Epithelial cell of proximal tubule (primary cell): ENCODE data around the gene MYOZ3. TPM values are rescaled to one million over a fixed set of nuclear protein-coding genes. Genes with fewer than 3 reads are reported as not detected.

Source experiments
- DNase-seq: peaks from one replicate; pipeline ENCODE4 v3.0.0-alpha.2; 2011; ENCODE audit warnings: low read depth
- H3K4me3 ChIP-seq: 2 replicates; pipeline ENCODE4 v1.5.1; 2011; ENCODE audit warnings: low read depth, mild to moderate bottlenecking, low read length
- total RNA-seq: library from RNA; depleted of rRNA; stranded (reverse); fragments of >200 nt; gene quantifications from 2 replicates; pipeline ENCODE4 v1.2.3, GENCODE V29; 2015
- TF ChIP-seq, protein P1 (sequence below): conservative IDR thresholded peaks from 2 replicates; pipeline ENCODE4 v1.5.1; 2012; ENCODE audit warnings: low read depth, mild to moderate bottlenecking, low read length

The MYOZ3 gene
- total RNA-seq, 1 donor from 2014 or later: 2.2 TPM

DNA sequence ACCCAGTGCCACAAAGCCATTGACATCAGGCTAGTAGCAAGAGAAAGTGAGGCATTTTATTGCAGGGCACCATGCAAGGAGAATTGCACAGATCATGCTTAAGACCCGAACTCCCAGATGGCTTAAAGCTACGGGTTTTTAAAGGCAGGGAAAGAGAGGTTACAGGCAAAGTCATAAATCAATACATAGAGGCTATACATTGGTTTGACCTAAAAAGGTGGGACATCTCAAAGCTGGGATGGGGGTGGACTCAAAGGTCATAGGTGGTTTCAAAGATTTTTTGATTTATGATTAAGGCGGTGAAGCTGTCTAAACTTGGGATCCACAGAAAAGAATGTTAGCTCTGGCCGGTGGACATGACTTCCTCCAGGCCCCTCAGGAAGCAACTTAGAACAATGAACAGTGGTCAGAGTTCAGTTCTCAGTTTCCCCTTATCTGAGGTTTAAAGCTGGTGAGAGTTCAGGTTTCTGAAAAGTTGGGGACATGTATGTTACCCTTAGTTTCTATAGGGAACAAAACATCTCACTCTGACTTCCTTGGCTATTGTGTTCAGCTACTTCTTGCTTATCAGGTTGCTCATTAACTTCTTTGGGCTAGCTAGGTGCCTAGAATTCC, 45.8 kb downstream of the MYOZ3 start:
- TF ChIP-seq, protein P1, sequence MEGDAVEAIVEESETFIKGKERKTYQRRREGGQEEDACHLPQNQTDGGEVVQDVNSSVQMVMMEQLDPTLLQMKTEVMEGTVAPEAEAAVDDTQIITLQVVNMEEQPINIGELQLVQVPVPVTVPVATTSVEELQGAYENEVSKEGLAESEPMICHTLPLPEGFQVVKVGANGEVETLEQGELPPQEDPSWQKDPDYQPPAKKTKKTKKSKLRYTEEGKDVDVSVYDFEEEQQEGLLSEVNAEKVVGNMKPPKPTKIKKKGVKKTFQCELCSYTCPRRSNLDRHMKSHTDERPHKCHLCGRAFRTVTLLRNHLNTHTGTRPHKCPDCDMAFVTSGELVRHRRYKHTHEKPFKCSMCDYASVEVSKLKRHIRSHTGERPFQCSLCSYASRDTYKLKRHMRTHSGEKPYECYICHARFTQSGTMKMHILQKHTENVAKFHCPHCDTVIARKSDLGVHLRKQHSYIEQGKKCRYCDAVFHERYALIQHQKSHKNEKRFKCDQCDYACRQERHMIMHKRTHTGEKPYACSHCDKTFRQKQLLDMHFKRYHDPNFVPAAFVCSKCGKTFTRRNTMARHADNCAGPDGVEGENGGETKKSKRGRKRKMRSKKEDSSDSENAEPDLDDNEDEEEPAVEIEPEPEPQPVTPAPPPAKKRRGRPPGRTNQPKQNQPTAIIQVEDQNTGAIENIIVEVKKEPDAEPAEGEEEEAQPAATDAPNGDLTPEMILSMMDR: no peak
- H3K4me3 ChIP-seq: no peak overlapping the region
- no peak for DNase-seq

DNA sequence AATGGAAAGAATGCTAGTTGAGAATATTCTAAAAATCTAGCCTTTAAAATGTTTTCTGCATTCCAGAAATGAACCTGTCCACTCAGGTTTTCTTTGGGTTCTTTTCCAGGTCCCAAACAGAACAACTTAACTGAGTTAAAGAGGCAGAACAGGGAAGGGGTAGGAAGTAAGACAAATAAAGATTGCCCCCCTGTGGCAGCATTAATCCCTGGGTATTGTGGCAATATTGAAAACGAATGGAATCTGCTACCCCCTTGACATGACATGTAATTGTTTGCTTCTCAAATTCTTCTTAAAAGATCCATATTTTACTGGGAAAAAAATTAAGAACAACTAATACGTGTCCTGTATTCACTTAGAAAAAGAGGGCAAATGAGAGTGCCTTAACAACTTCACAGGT, 49.1 kb downstream of the MYOZ3 start:
- no peak for DNase-seq
- TF ChIP-seq, protein P1: peak; percentile 44

DNA sequence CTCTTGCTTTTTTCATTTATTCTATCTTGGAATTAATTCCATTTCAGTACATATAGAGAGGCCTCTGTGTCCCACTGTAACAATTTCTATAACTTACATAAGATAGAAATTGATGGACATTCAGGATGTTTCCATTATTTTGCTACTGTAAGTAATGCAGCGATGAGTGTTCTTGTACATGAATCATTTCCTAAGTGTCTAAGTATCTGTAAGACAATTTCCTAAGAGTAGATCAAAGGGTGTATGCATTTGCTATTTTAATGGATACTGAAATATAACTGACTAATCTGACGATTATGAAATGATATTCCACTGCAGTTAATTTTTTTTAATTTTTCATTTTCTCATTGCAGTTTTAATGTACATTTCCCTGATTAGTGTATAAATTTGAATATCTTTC, 62.8 kb downstream of the MYOZ3 start:
- no peak for DNase-seq
- no peak overlapping the region for H3K4me3 ChIP-seq
- TF ChIP-seq, protein P1: no peak

More for the DNA sequence above, 49.1 kb downstream of the MYOZ3 start:
- no peak overlapping the region for H3K4me3 ChIP-seq

Other genes with a start within 250 kb of the MYOZ3 start
- gene CD74, start 248.3 kb upstream of the MYOZ3 start, total RNA-seq: 31.2 and 54.4 TPM in 2 replicates
- gene RPS14, start 211.5 kb upstream of the MYOZ3 start, total RNA-seq: 2,963 and 3,646 TPM in 2 replicates
- gene NDST1, start 153.1 kb upstream of the MYOZ3 start, total RNA-seq: 64.2 and 65.4 TPM in 2 replicates
- 0.43 and 1.4 TPM in 2 replicates for gene SYNPO, start 20.6 kb upstream of the MYOZ3 start, total RNA-seq
- gene RBM22, start 39.8 kb downstream of the MYOZ3 start, total RNA-seq: 33.2 and 35.6 TPM in 2 replicates
- gene DCTN4, start 97.8 kb downstream of the MYOZ3 start, total RNA-seq: 29.0 and 30.2 TPM in 2 replicates
- gene SMIM3, start 117.5 kb downstream of the MYOZ3 start, total RNA-seq: 8.8 and 9.5 TPM in 2 replicates
- not detected in 2 replicates for gene IRGM, start 185.3 kb downstream of the MYOZ3 start, total RNA-seq
- gene ZNF300, start 243.7 kb downstream of the MYOZ3 start, total RNA-seq: 6.3 and 10.3 TPM in 2 replicates